Measurements from ENCODE around the gene DGCR8. TPM values are rescaled to one million over a fixed set of nuclear protein-coding genes. Genes with fewer than 3 reads are reported as not detected.

Gene DGCR8
- total RNA-seq, 1 experiment from 2014 or later: 18.2 TPM

- no peak for DNase-seq (ENCODE audit: low read depth)
Observed at GRCh38 chr22:20137671-20138416, 57.8 kb downstream of the DGCR8 start.

DNA sequence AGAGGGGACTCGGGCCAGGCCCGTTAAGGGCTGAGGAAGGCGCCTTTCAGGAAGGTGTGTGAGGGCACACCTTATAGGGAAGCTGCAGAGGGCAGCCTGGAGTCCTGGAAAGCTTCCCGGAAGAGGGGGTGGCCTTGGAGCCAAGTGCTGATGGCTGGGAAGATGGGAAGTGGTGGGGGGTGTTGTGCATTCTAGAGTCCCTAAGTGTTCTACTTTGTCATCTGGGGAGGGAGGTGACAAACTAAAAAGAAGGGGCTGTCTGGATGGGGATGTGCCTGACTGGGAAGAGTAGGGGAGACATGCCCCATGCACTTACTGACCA lies 58.3 kb downstream of the DGCR8 start:
- DNase-seq (ENCODE audit: low read depth): no peak

GRCh38 chr22:20138868-20139267 lies 58.8 kb downstream of the DGCR8 start:
- no peak for DNase-seq (ENCODE audit: low read depth)

GRCh38 chr22:20139391-20140106 lies 59.5 kb downstream of the DGCR8 start:
- DNase-seq (ENCODE audit: low read depth): no peak

GRCh38 chr22:20140107-20140445 lies 60.0 kb downstream of the DGCR8 start:
- DNase-seq (ENCODE audit: low read depth): no peak

DNA sequence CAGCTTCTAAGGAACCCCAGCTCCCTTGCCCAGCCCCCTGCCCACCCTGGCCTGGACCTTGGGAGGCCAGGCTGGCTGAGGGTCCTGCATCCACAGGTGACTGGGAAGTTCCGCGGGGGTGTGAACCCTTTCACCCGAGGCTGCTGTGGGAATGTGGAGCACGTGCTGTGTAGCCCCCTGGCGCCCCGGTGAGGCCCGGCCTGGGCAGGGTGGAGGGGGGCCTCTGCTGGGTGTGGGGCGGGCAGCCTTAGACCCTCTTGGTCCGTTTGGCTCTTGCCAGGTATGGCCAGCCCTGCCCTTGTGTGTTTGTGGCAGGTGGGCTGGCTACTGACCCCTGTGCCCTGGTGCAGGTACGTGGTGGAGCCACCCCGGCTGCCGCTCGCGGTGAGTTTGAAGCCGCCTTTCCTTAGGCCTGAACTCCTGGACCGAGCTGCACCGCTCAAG lies 60.5 kb downstream of the DGCR8 start:
- no peak for DNase-seq (ENCODE audit: low read depth)

DNA sequence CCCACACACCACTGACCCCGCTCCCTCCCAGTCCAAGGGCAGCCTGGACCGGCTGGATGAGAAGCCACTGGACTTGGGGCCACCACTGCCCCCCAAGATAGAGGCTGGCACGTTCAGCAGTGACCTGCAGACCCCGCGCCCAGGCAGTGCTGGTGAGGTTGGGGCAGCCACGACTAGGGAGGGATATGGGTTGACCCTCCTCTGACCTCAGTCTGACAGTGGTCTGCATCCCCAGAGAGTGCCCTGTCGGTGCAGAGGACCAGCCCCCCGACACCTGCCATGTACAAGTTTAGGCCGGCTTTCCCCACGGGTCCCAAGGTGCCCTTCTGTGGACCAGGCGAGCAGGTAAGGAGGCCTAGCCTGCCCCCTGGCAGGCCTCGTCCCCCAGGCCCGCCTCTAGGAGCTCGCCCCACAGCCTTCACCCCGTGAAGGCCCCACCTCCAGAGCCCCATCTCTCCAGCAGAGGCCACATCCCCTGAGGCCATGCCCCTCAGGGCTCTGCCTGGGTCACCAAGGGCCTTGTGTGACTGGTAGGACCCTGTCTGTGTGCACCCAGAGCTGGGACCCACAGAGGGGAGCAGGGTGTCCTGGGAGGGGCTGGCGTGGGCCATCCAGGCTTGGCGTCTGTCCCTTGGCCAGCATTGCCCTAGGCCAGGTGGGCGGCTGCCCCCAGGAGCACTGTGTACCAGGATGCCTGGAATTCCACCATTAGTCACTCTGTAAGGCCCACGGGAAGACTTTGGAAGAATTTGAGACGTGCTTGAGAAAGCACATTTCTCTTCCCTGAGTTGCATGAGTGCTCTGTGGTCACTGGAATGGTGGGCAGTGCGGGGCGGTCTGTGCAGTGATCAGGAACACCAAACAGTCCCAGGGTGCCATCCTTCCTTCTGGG lies 61.4 kb downstream of the DGCR8 start:
- peak; percentile 70 for DNase-seq (ENCODE audit: low read depth)

- DNase-seq (ENCODE audit: low read depth): no peak
Observed at GRCh38 chr22:20142711-20143621, 62.9 kb downstream of the DGCR8 start.

GRCh38 chr22:20143883-20144665 lies 64.0 kb downstream of the DGCR8 start:
- no peak for DNase-seq (ENCODE audit: low read depth)

DNA sequence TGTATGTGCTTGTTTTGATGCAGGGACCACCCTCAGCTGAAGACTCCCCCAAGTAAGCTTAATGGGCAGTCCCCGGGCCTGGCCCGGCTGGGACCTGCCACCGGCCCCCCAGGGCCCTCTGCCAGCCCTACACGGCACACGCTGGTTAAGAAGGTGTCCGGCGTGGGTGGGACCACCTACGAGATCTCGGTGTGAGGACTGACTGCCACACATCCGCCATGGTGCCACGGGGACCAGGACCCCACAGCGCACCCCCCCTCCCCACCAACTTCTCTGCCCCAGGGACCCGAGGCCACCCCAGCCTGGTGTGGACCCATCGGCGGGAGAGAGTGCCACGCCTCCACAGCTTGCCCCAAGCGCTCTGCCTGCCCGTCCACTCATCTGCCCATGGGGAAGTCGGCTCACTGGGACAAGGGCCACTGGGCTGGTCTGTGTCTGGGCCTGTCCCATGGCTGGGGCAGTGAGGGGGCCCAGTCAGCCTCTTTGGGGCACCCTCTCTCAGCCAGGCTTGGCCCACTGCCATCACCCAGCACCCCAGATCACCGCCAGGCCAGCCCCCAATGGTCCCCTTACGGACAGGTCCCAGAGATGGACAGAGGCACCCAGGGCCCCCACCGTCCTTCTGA lies 65.3 kb downstream of the DGCR8 start:
- no peak for DNase-seq (ENCODE audit: low read depth)

DNA sequence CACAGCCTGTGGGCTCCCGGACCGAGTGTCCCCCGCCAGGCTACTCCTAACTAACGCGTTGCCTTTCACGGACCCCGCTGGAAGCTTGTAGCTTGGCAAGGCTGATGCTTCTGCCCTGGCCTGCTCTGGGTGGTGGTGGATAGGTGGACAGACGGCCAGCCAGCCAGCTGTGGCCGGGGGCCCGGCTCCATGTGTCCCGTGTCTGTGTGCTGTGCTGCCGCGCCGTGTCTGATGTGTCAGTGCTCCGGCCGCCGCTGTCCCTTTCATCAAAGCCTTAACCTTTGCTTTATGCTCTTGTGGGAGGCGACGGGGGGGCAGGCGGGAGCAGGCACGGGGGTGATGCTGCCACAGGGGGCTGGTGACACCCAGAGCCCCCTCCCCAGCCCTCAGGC lies 65.8 kb downstream of the DGCR8 start:
- DNase-seq (ENCODE audit: low read depth): no peak

DNA sequence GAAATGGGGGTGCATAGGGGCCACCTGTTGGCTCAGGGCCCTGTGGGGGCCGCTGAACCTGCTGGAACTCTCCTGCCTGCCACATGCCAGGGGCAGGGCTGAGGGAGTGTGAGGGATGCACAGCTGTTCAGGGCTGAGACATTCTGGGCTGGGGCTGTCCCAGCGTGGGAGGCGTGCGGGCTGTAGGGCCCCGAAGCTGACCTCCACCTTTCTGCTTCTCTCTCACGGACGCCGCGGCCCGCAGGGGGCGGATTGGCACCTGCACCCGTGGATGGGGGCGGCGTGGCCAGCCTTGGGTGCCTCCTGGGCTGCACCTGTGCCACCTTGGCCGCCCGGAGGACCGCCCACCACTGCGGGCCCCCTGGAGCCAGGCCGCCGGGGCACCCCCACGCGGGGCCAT lies 66.7 kb downstream of the DGCR8 start:
- no peak for DNase-seq (ENCODE audit: low read depth)

GRCh38 chr22:20147237-20147988 lies 67.4 kb downstream of the DGCR8 start:
- no peak for DNase-seq (ENCODE audit: low read depth)

GRCh38 chr22:20148414-20148813 lies 68.4 kb downstream of the DGCR8 start:
- DNase-seq (ENCODE audit: low read depth): no peak

DNA sequence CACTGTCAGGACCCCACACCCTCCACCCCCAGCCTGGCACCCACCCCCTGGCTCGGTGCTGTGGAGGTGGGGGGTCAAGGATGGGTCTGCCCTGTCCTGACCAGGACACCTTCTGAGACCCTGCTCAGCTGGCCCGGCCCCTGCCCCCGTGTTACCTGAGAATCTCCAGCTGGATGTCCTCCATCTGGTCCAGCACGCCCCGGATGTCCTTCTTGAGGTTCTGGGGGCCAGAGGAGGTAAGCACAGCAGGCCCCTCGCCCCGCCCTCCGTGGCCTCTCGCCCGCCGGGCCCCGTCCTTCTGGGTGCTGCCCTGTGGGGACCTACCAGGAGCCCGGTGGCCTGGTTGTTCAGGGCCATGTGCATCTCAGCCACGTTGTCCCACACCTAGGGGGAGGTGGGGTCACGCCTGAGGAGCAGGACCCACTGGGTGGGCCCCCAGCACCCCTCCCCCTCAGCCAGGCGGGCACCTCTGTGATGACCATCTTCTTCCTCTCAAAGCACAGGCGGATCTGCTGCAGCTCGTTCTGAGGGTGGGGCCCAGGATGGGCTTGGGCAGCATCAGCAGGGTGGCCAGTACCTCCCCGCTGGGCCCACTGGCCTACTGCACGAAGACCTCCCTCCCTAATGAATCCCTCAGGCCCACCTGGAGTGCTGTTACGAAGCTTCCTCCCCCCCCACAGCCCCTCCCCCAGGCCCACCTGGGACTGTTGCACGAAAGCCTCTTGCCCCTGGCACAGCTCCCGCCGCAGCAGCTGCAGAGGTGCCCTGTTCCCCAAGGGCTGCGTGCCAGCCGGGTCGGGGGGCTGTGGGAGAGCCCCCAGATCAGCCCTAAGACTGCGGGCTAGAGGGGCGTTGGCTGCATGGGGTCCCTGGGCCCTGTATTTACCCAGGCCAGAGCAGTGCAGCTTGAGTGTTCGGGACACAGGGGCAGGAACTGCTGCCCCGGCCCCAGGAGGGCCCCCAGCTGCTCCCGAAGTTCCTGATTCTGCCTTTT lies 69.5 kb downstream of the DGCR8 start:
- DNase-seq (ENCODE audit: low read depth): no peak

GRCh38 chr22:20150381-20151275 lies 70.6 kb downstream of the DGCR8 start, which contains the start of gene CCDC188:
TSS of gene CCDC188 (minus strand) at chr22:20151055. CDS start at chr22:20150986, 69 bp downstream.
- no peak for DNase-seq (ENCODE audit: low read depth)

- DNase-seq (ENCODE audit: low read depth): no peak
Observed at GRCh38 chr22:20151276-20151588, 71.2 kb downstream of the DGCR8 start.

Data from M059J (cell line).